ENCODE data around the gene TIGD7.

TIGD7 gene, protein sequence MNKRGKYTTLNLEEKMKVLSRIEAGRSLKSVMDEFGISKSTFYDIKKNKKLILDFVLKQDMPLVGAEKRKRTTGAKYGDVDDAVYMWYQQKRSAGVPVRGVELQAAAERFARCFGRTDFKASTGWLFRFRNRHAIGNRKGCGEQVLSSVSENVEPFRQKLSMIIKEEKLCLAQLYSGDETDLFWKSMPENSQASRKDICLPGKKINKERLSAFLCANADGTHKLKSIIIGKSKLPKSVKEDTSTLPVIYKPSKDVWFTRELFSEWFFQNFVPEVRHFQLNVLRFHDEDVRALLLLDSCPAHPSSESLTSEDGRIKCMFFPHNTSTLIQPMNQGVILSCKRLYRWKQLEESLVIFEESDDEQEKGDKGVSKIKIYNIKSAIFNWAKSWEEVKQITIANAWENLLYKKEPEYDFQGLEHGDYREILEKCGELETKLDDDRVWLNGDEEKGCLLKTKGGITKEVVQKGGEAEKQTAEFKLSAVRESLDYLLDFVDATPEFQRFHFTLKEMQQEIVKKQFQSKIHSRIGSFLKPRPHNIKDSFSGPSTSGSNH

DNA sequence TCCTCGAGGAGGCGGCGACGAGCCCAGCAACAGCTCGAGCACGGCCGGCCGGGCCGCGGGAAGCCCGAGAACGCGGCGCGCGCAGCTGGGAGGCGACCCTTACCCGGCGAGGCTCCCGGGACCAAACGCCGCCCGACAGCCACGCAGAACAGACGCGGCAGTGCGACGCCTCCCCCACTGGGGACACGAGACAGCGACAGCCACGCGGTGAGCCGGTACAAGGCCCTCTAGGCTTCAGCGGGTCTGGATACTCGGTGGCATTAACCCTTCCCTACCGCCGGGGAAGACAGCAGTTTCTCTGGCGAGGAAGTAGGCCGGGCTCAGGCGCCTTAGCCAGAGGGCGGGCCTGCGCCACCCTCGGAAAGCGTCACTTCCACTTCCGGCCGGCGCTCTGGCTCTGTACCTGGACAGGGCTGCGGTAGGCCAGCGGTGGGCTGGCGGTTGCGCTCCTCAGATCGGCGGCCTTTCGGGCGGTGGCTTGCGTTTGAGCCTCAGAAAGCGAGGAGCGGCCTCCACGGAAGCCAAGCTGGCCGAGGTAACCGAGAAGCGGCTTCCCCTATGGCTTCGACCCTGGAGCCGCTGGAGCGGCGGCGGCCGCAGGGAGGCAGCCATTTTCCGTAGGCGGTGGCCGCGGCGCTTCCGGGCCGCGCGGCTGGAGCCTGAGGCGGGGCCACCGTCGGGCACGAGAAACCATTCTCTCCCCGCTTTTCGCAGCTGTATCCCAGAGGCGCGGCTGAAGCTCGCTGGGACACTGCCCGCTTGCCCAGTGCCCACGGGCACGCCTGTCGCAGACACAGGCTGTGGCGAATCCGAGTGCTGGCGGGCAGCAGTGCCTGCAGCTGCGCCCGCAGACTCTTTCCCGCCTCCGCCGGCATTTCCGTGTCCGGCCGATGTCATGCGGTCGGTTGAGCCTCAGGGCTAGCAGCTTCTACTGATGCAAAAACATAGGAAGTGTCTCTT is at the start of gene TIGD7, which contains the start of gene ZNF75A:
TIGD7 (minus strand) TSS at position 322 of the 960 bp plus-strand sequence. CDS start 4,816 bp downstream, outside the sequence.
ZNF75A (plus strand) TSS at position 389 of the 960 bp plus-strand sequence. CDS start 2,932 bp downstream, outside the sequence.
- H3K4me3 ChIP-seq (replicated peaks; ENCODE audit: low read depth, low read length), result peak within 1 kb of the TSS; percentile 79
- TF ChIP-seq, protein P1, sequence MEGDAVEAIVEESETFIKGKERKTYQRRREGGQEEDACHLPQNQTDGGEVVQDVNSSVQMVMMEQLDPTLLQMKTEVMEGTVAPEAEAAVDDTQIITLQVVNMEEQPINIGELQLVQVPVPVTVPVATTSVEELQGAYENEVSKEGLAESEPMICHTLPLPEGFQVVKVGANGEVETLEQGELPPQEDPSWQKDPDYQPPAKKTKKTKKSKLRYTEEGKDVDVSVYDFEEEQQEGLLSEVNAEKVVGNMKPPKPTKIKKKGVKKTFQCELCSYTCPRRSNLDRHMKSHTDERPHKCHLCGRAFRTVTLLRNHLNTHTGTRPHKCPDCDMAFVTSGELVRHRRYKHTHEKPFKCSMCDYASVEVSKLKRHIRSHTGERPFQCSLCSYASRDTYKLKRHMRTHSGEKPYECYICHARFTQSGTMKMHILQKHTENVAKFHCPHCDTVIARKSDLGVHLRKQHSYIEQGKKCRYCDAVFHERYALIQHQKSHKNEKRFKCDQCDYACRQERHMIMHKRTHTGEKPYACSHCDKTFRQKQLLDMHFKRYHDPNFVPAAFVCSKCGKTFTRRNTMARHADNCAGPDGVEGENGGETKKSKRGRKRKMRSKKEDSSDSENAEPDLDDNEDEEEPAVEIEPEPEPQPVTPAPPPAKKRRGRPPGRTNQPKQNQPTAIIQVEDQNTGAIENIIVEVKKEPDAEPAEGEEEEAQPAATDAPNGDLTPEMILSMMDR (IDR thresholded peaks at IDR 0.05; ENCODE audit: low read length, missing control alignments), result no peak
- DNase-seq (ENCODE audit: low read depth), result peak; percentile 93

DNA sequence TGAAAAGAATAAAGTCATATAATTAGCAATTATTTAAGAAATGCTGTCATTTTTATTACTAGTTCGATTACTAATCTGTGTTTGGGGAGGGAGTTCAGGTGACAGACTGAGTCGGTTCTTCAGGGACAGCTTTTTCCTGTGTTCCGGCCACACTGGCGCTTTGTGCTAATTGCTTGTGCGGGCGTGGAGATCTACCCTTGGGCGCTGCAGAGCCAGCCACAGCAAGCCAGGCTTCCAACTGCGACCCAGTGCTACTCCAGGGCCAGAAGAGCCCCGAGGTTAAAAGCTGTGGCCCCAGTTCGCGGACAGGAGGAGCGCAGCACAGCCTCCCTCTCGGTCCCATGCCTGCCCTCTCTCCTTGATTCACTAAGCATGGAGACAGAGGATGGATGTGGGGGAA is 43.9 kb upstream of the TIGD7 start:
- TF ChIP-seq, protein P1 (IDR thresholded peaks at IDR 0.05; ENCODE audit: low read length, missing control alignments), result no peak
- H3K4me3 ChIP-seq (replicated peaks; ENCODE audit: low read depth, low read length), result no peak overlapping the region
- no peak for DNase-seq (ENCODE audit: low read depth)

DNA sequence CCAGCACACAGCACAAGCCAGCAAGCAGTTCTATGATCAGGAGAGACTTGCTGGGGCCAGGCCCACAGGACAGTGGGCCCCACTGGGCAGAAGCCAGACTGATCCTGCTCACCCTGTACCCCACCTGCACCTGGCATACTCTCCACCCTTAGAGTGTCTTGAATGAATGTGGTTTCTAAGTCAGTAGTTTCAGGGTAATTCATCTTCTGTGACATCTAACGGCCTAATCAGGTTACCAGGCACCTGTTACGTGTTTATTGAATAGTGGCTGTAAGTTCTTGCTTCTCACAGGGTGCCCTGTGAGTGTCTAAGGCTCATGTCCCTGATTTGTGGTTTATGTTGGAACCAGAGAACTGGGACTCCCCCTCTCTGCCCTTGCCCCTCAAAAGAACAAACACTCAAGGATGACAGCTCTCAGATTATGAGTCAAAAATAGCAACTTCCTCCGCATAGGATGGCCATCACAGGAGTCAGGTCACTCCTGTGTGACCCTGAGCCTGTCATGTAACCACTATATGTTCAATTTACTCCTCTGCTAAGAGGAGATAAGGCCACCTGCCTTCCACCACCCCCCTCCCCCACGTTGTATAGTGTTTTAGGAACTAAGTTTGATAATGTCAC is 43.4 kb upstream of the TIGD7 start:
- no peak overlapping the region for H3K4me3 ChIP-seq (replicated peaks; ENCODE audit: low read depth, low read length)
- TF ChIP-seq, protein P1 (IDR thresholded peaks at IDR 0.05; ENCODE audit: low read length, missing control alignments), result no peak
- DNase-seq (ENCODE audit: low read depth), result no peak

DNA sequence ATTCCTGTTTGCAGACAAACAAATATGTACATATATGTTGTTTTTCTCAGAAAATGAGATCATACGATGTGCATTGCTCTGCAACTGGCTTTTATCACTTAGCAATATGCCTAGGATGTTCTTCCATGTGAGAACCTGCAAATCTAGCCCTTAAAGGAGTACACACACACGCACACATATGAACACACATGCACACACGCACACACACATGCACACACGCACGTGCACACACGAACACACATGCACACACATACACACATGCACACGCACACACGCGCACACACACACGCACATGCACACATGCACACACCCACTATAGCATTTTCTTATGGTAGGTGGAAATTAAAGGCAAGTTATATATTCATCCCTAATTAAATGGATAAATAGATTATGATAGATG is 42.4 kb upstream of the TIGD7 start:
- no peak for DNase-seq (ENCODE audit: low read depth)
- TF ChIP-seq, protein P1 (IDR thresholded peaks at IDR 0.05; ENCODE audit: low read length, missing control alignments), result no peak
- no peak overlapping the region for H3K4me3 ChIP-seq (replicated peaks; ENCODE audit: low read depth, low read length)

DNA sequence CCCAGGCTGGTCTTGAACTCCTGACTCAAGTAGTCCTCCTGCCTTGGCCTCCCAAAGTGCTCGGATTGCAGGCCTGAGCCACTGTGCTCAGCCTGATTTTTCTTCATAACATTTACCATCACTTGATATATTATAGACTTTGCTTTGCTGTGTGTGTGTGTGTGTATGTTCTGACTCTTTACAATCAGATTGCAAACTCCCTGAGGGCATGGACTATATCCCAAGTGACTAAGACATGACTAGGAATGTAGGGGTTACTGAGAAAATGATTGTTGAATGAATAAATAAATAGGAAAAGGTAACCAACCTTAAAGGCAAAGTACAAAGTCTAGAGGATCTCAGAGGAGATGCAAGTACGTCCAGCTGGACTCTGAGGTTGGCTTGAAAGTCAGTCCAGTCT is 40.8 kb upstream of the TIGD7 start:
- TF ChIP-seq, protein P1 (IDR thresholded peaks at IDR 0.05; ENCODE audit: low read length, missing control alignments), result no peak
- DNase-seq (ENCODE audit: low read depth), result no peak
- H3K4me3 ChIP-seq (replicated peaks; ENCODE audit: low read depth, low read length), result no peak overlapping the region

DNA sequence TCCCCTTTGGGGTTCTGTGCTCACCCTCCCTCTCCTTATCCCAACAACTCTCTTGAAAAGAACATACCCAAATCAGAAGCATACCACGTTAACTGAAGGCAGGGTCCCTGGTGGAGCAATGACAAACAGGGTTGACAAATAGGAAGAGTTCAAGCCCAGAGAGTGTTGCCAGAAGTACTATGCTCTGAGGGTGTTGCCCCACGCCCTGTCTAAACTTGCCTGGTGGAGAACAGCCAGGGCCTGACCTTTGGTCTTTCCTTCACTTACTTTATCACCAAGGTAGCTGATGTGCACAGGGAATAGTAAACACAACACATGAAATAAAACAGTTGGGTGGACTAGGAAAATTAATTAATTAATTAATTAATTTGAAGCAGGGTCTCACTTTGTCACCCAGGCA is 23.4 kb upstream of the TIGD7 start:
- no peak for DNase-seq (ENCODE audit: low read depth)
- H3K4me3 ChIP-seq (replicated peaks; ENCODE audit: low read depth, low read length), result no peak overlapping the region
- TF ChIP-seq, protein P1 (IDR thresholded peaks at IDR 0.05; ENCODE audit: low read length, missing control alignments), result no peak

All from fibroblast of pulmonary artery (primary cell).